AG04449 (cell line): ENCODE measurements around the gene PCNP.

Experiments used
- CTCF ChIA-PET: fragments of 350-600 bp; formaldehyde crosslinking; extraction: SDS; loops from one replicate; lab custom pipeline; 2021; ENCODE audit warnings: antibody characterized with exemption; lab: Yijun Ruan, JAX
- POLR2A ChIA-PET: fragments of 400-600, 350-600 bp; formaldehyde crosslinking; extraction: SDS; loops from one replicate; lab custom pipeline; 2020; ENCODE audit warnings: antibody characterized with exemption, inconsistent platforms; lab: Yijun Ruan, JAX
- DNase-seq: peaks from one replicate; pipeline ENCODE4 v3.0.0-alpha.2; 2010; ENCODE audit warnings: low read depth, low spot score
- H3K4me3 ChIP-seq: 2 replicates; pipeline ENCODE4 v1.5.1; 2011; ENCODE audit warnings: low read depth, mild to moderate bottlenecking, control low read depth, low read length
- CTCF ChIP-seq: IDR thresholded peaks from one replicate; pipeline ENCODE4 v1.5.1; 2011; ENCODE audit warnings: mild to moderate bottlenecking, moderate library complexity, low read length, control low read depth, inconsistent platforms; ENCODE audit not compliant: insufficient read depth; ENCODE audit errors: missing control alignments

Gene PCNP

GRCh38 chr3:101573449-101574387 is at the start of gene PCNP:
Gene PCNP, plus strand, starts transcription at chr3:101574180. Its CDS starts 36 bp downstream, at chr3:101574216.
- ChIA-PET POLR2A (interaction anchor here (0.6 to 2.2 kb wide), 6 partner anchors 9 to 1084 kb away, joined by 3 to 12 read pairs (median 4); partner anchors contain the start of genes RPL24, TRMT10C and ZBTB11), CTCF (interaction anchor here (0.6 to 3.8 kb wide), 25 partner anchors 10 to 347 kb away, joined by 3 to 41 read pairs (median 3); partner anchors contain the start of genes TRMT10C and ZBTB11)
- TF ChIP-seq CTCF = peak; percentile 59
- peak; percentile 94 for DNase-seq
- peak within 1 kb of the TSS; percentile 87 for H3K4me3 ChIP-seq

- DNase-seq = no peak
- no peak overlapping the region for H3K4me3 ChIP-seq
- no peak for TF ChIP-seq CTCF
- ChIA-PET CTCF (no interaction called here), POLR2A (no interaction called here)
Measured at GRCh38 chr3:101527441-101527840, 46.5 kb upstream of the PCNP start.

DNA sequence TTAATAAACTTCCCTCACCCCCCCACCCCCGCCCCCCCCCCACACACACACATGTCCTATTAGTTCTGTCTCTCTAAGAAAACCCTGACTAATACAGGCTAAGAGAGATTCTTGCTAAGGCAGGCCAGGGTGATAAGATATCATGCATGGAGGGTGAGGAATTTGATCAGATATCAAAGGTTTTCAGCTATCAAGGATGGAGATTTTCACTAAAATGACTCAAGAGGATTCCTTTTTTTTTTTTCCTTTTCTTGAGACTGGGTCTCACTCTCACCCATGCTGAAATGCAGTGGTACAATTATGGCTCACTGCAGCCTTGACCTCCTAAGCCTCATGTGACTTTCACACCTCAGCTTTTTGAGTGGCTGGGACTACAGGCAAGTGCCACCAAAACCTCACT is 46.1 kb upstream of the PCNP start:
- TF ChIP-seq CTCF = no peak
- ChIA-PET POLR2A (no interaction called here), CTCF (no interaction called here)
- DNase-seq = no peak
- H3K4me3 ChIP-seq = no peak overlapping the region

GRCh38 chr3:101529816-101530685 is 43.9 kb upstream of the PCNP start:
- POLR2A ChIA-PET = no interaction called here
- H3K4me3 ChIP-seq = no peak overlapping the region
- CTCF ChIA-PET = interaction anchor here (0.9 to 1.1 kb wide), 2 partner anchors 10 to 13 kb away, joined by 3 to 4 read pairs; no protein-coding TSS in a partner anchor
- no peak for TF ChIP-seq CTCF
- no peak for DNase-seq

DNA sequence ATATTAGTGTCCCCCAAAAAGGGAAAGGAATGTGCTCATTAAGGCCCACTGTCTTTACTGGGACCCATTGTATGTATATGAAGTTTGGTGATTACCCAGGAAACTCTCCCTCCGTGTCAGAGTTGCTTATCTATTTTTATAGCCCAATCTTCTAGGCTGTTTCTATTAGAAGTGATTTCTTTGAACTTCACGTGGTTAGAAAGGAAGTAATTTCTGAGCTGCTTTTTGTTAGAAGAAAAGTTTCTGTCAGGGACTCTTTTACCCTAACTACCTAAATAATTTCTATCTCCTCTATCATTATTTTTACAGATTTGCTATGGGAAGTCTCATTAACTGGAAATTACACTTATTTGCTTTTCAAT is 43.3 kb upstream of the PCNP start:
- no peak overlapping the region for H3K4me3 ChIP-seq
- ChIA-PET POLR2A (no interaction called here), CTCF (interaction anchor here (1.1 kb wide), 1 partner anchor 9 kb away, joined by 3 read pairs; no protein-coding TSS in a partner anchor)

More for the DNA sequence above, 43.3 kb upstream of the PCNP start:
- TF ChIP-seq CTCF = no peak
- DNase-seq = no peak
